Measurements from ENCODE around the gene CHD9. TPM values are rescaled to one million over a fixed set of nuclear protein-coding genes. Genes with fewer than 3 reads are reported as not detected.

Gene CHD9
- total RNA-seq, 1 donor from 2014 or later = 67.4 TPM

GRCh38 chr16:53123747-53124146 is 69.0 kb downstream of the CHD9 start:
- H3K4me1 Mint-ChIP-seq = peaks cover 30% of the 10 kb centered on the region
- H3K27ac Mint-ChIP-seq = peak overlapping the region; percentile 24
- ChIA-PET POLR2A (no interaction called here), CTCF (no interaction called here)
- H3K9me3 Mint-ChIP-seq = peaks cover 3% of the 10 kb centered on the region
- intact Hi-C loops (cut with micrococcal nuclease) = no loop called here
- H3K36me3 Mint-ChIP-seq (ENCODE audit: low read depth) = peaks cover 4% of the 10 kb centered on the region
- no peak overlapping the region for H3K4me3 Mint-ChIP-seq
- TF ChIP-seq, protein P1, sequence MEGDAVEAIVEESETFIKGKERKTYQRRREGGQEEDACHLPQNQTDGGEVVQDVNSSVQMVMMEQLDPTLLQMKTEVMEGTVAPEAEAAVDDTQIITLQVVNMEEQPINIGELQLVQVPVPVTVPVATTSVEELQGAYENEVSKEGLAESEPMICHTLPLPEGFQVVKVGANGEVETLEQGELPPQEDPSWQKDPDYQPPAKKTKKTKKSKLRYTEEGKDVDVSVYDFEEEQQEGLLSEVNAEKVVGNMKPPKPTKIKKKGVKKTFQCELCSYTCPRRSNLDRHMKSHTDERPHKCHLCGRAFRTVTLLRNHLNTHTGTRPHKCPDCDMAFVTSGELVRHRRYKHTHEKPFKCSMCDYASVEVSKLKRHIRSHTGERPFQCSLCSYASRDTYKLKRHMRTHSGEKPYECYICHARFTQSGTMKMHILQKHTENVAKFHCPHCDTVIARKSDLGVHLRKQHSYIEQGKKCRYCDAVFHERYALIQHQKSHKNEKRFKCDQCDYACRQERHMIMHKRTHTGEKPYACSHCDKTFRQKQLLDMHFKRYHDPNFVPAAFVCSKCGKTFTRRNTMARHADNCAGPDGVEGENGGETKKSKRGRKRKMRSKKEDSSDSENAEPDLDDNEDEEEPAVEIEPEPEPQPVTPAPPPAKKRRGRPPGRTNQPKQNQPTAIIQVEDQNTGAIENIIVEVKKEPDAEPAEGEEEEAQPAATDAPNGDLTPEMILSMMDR (IDR thresholded peaks at IDR 0.05) = no peak
- ATAC-seq (ENCODE audit: low read depth) (no peak), DNase-seq (no peak)
- no peaks in the 10 kb centered on the region for H3K27me3 Mint-ChIP-seq

- POLR2A ChIA-PET = interaction anchor here (0.9 kb wide), 1 partner anchor 19 kb away, joined by 3 read pairs; no protein-coding TSS in a partner anchor
- Mint-ChIP-seq H3K9me3 (peaks cover 3% of the 10 kb centered on the region), H3K27me3 (no peaks in the 10 kb centered on the region), H3K4me3 (no peak overlapping the region), H3K27ac (peak overlapping the region; percentile 59), H3K4me1 (peaks cover 39% of the 10 kb centered on the region), H3K36me3 (ENCODE audit: low read depth) (peaks cover 6% of the 10 kb centered on the region)
- CTCF ChIA-PET = interaction anchor here (0.9 kb wide), 1 partner anchor 71 kb away, joined by 5 read pairs; the partner anchor contains the start of gene CHD9
- no peak for ATAC-seq (ENCODE audit: low read depth)
- TF ChIP-seq, protein P1 (IDR thresholded peaks at IDR 0.05) = no peak
- DNase-seq = no peak
- intact Hi-C loops (cut with micrococcal nuclease) = no loop called here
These were observed 71.6 kb downstream of the CHD9 start for GRCh38 chr16:53126390-53126789.

GRCh38 chr16:53129281-53130158 is 74.7 kb downstream of the CHD9 start:
- TF ChIP-seq, protein P1 (IDR thresholded peaks at IDR 0.05) = no peak
- Mint-ChIP-seq H3K4me3 (peak overlapping the region; percentile 87), H3K36me3 (ENCODE audit: low read depth) (peaks cover 3% of the 10 kb centered on the region), H3K27me3 (no peaks in the 10 kb centered on the region), H3K9me3 (no peaks in the 10 kb centered on the region), H3K27ac (peak overlapping the region; percentile 81), H3K4me1 (peaks cover 40% of the 10 kb centered on the region)
- POLR2A ChIA-PET = interaction anchor here (0.5 to 2.2 kb wide), 9 partner anchors 30 to 79 kb away, joined by 3 to 8 read pairs (median 4); partner anchors contain the start of gene CHD9
- DNase-seq (no peak), ATAC-seq (ENCODE audit: low read depth) (no peak)
- intact Hi-C loops (cut with micrococcal nuclease) = loop anchor here (1.0 kb wide), 8 partner anchors 30 to 374 kb away; partner anchors contain the start of gene AKTIP
- CTCF ChIA-PET = interaction anchor here (0.7 to 2.3 kb wide), 12 partner anchors 27 to 90 kb away, joined by 3 to 13 read pairs (median 4); partner anchors contain the start of gene CHD9

DNA sequence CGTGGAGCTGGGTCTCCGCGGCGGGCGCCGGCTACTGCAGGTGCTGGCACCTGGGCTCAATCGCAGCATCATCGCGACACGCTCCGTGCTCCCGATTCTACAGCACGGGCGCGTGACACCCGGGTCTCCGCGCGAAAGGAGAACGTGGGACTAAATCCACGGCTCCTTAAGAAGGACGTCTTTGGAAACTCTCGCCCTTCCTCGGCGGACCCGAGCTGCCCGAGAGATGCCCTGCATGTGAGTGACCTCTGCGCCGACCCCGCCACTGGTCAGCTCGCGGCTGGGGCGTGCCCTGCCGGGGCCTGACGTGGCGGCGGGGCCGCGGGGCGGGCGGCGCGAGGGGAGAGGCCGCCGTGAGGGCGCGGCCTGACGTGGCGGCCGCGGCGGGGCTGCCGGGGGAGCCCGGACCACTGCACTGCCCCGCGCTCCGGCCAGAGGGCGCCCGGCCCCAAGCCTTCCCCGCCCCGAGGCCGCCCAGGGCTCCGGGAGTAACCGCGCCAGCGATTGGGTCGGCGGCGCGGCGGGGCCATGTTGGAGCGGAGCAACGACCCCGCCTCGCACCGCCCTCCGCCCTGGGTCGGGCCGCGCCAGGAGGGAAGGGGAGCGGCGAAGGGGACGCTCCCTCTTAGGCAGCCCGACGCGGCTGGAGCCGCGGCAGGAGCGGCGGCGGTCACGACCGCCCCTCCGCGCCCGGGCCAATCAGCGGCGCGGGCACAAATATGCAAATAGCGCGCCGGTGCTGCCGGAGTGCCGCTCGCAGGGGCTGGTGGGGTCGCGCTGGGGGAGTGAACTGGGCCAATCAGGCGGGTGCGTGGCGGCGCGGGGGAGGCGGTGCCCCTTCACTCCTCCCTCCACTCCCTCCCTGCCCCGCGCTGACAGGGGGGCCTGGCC is 75.6 kb downstream of the CHD9 start:
- Mint-ChIP-seq H3K4me1 (peaks cover 43% of the 10 kb centered on the region), H3K27me3 (no peaks in the 10 kb centered on the region), H3K9me3 (no peaks in the 10 kb centered on the region), H3K4me3 (peak overlapping the region; percentile 87), H3K27ac (peak overlapping the region; percentile 81), H3K36me3 (ENCODE audit: low read depth) (peaks cover 3% of the 10 kb centered on the region)
- ATAC-seq (ENCODE audit: low read depth) (peak; percentile 83), DNase-seq (peak; percentile 97)
- ChIA-PET CTCF (interaction anchor here (0.7 to 2.3 kb wide), 12 partner anchors 28 to 90 kb away, joined by 3 to 13 read pairs (median 4); partner anchors contain the start of gene CHD9), POLR2A (interaction anchor here (0.5 to 2.2 kb wide), 9 partner anchors 31 to 78 kb away, joined by 3 to 8 read pairs (median 4); partner anchors contain the start of gene CHD9)
- TF ChIP-seq, protein P1 (IDR thresholded peaks at IDR 0.05) = no peak
- intact Hi-C loops (cut with micrococcal nuclease) = loop anchor here (1.0 kb wide), 9 partner anchors 30 to 573 kb away; partner anchors contain the start of genes AKTIP and RPGRIP1L
